ENCODE data around the gene FAM209B.
A peak's percentile ranks its signal among the peaks of the same experiment; 100 is the strongest.
"Not testable (repeated sequence)": the region's sequence is repeated elsewhere in the genome, so short reads cannot be mapped to it uniquely, and the experiment has no call there.

FAM209B gene

DNA sequence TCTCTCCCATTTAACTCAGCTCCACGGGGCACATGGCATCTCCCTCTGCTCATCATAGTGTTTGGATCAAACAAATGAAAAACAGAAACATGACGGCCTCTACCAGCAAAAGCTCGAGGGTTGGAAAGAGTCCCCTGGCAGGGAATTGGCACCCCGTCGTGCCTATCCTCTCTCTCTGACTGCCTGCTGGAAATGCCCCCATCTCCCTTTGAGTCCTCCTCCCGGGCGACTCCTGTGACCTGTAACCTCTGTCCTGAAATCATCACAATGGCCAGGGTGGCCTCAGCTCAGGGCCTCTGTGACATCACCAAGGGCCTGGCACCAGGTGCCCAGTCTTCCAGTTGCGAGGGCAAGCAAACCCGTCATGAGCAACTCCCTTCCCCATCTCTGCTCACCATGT, at the start of gene FAM209B:
Gene FAM209B, plus strand, starts transcription at position 301 of the 400 bp plus-strand sequence. Its CDS starts 96 bp downstream, at position 397.
- not testable (repeated sequence) for FAIRE-seq

GRCh38 chr20:56483970-56484369, 49.1 kb upstream of the FAM209B start:
- no peak for FAIRE-seq
- no peak for DNase-seq (ENCODE audit: insufficient read length, low spot score)
- no peak for TF ChIP-seq CTCF (IDR thresholded peaks at IDR 0.05; ENCODE audit: insufficient read depth, missing control alignments)

More for the DNA sequence above, at the start of gene FAM209B:
- not testable (repeated sequence) for DNase-seq (ENCODE audit: insufficient read length, low spot score)

GRCh38 chr20:56487216-56487615, 45.8 kb upstream of the FAM209B start:
- FAIRE-seq (no peak), DNase-seq (ENCODE audit: insufficient read length, low spot score) (no peak)
- TF ChIP-seq CTCF (IDR thresholded peaks at IDR 0.05; ENCODE audit: insufficient read depth, missing control alignments) = no peak

GRCh38 chr20:56488566-56488965, 44.5 kb upstream of the FAM209B start:
- no peak for DNase-seq (ENCODE audit: insufficient read length, low spot score)
- no peak for FAIRE-seq

DNA sequence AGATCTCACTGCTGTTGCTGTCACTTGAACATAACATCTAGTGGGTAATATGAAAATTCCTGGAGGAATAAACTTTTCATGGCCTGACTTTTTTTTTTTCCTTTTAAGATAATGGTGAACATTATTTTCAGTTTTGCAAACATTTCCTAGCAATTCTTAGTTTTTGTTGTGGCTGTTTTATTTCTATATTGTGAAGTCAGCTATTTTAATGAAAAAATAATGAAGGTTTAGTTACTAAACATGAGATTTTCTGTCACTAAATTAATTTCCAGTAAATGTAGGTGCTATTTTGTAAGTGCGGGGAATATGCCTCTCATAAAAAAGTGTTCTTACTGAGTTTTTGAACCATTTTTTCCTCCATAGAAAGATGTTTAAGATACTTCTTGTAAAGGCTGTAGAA, 31.9 kb upstream of the FAM209B start:
- DNase-seq (ENCODE audit: insufficient read length, low spot score) (no peak), FAIRE-seq (no peak)
- TF ChIP-seq CTCF (IDR thresholded peaks at IDR 0.05; ENCODE audit: insufficient read depth, missing control alignments) = no peak

More at GRCh38 chr20:56488566-56488965, 44.5 kb upstream of the FAM209B start:
- no peak for TF ChIP-seq CTCF (IDR thresholded peaks at IDR 0.05; ENCODE audit: insufficient read depth, missing control alignments)

- FAIRE-seq (no peak), DNase-seq (ENCODE audit: insufficient read length, low spot score) (no peak)
- no peak for TF ChIP-seq CTCF (IDR thresholded peaks at IDR 0.05; ENCODE audit: insufficient read depth, missing control alignments)
Observed at GRCh38 chr20:56503916-56504315, 29.1 kb upstream of the FAM209B start.

DNA sequence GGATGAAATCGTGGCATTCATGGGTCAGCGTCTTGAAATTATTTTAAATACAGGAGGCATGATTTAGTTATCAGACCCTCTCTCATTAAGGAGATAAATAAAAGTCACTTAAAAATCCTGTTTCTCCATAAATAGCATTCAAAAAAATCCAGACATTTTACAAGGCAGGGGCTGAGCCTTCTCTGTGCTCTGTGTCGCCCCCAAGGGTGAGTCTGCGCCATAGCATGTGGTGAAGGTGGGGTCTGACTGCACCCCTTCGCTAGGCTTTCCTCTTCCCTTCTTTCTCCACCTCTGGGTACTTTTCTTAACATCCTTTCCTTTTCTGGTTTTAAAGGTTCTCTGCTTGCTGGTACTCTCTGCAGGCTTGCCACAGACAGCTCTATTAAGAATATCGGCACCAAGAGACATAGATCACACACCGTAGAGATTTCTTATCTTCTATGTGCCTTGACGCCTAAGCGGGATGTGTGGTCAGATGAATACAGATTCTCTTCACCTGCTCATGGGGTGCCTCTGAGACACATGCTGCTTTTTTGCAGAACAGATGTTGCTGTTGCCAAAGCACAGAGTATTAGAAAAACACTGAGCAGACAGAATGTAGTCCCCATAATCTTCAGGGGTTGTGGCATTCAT, 28.6 kb upstream of the FAM209B start:
- peak; percentile 24 for TF ChIP-seq CTCF (IDR thresholded peaks at IDR 0.05; ENCODE audit: insufficient read depth, missing control alignments)
- DNase-seq (ENCODE audit: insufficient read length, low spot score) (no peak), FAIRE-seq (no peak)
